Urinary bladder (tissue), 4 donors: Measurements from ENCODE around the gene QSOX1. TPM values are rescaled to one million over a fixed set of nuclear protein-coding genes. Genes with fewer than 3 reads are reported as not detected.

ENCODE experiments used
- DNase-seq: peaks from one replicate; pipeline ENCODE4 v3.0.0-alpha.2; 2015; ENCODE audit errors: extremely low spot score
- H3K27ac ChIP-seq: one replicate; pipeline ENCODE4 v1.5.1; 2013; ENCODE audit warnings: low read depth, mild to moderate bottlenecking, moderate library complexity
- H3K36me3 ChIP-seq: one replicate; pipeline ENCODE4 v1.6.1; 2013; ENCODE audit warnings: mild to moderate bottlenecking, moderate library complexity; ENCODE audit not compliant: insufficient read depth
- H3K4me1 ChIP-seq: one replicate; pipeline ENCODE4 v1.6.1; 2013; ENCODE audit warnings: mild to moderate bottlenecking, moderate library complexity; ENCODE audit not compliant: insufficient read depth
- H3K4me3 ChIP-seq: one replicate; pipeline ENCODE4 v1.5.1; 2013; ENCODE audit warnings: low read depth, low read length
- WGBS: extraction: QIAGEN DNeasy Blood & Tissue Kit; methylation state at CpG from one replicate; pipeline ENCODE4 v1.1.7; 2013; 5-methylcytosine and 5-hydroxymethylcytosine counted together
- polyA plus RNA-seq: library from polyadenylated mRNA; stranded (reverse); fragments of 200-250 nt; gene quantifications from one replicate; pipeline ENCODE4 v1.2.3, GENCODE V29; 2013
- total RNA-seq: library from RNA; depleted of rRNA; stranded (reverse); fragments of >200 nt; gene quantifications from one replicate; pipeline ENCODE4 v1.2.3, GENCODE V29; 2014
- donor health status: healthy with polysubstance abuse.
- donor health status: healthy.

The QSOX1 gene
- total and polyA plus RNA-seq, 2 donors: 137 to 217 TPM

- Histone ChIP-seq H3K4me1 (no peaks in the 10 kb centered on the region), H3K27ac (no peak overlapping the region), H3K36me3 (no peaks in the 10 kb centered on the region), H3K4me3 (no peak overlapping the region)
- whole genome bisulfite sequencing: 67% methylated on average over 2 of the region's 2 CpGs
- no peak for DNase-seq
These were observed 2.0 kb downstream of the QSOX1 start for GRCh38 chr1:180156631-180157091.

- WGBS: 79% methylated on average over 4 of the region's 4 CpGs
- no peak overlapping the region for H3K4me3 ChIP-seq
- no peaks in the 10 kb centered on the region for H3K4me1 ChIP-seq
- no peak overlapping the region for H3K27ac ChIP-seq
- H3K36me3 ChIP-seq: no peaks in the 10 kb centered on the region
- no peak for DNase-seq
These were observed 2.4 kb downstream of the QSOX1 start for GRCh38 chr1:180157108-180157507.

GRCh38 chr1:180157576-180158057, 2.9 kb downstream of the QSOX1 start:
- no peak overlapping the region for H3K27ac ChIP-seq
- H3K4me1 ChIP-seq: no peaks in the 10 kb centered on the region
- 87% methylated on average over 3 of the region's 3 CpGs for WGBS
- no peak overlapping the region for H3K4me3 ChIP-seq
- H3K36me3 ChIP-seq: no peaks in the 10 kb centered on the region
- no peak for DNase-seq

GRCh38 chr1:180158149-180159147, 3.8 kb downstream of the QSOX1 start:
- Histone ChIP-seq H3K36me3 (no peaks in the 10 kb centered on the region), H3K27ac (no peak overlapping the region), H3K4me1 (no peaks in the 10 kb centered on the region), H3K4me3 (no peak overlapping the region)
- WGBS: 84% methylated on average over 16 of the region's 16 CpGs
- no peak for DNase-seq

- WGBS: 94% methylated on average over 1 of the region's 1 CpG
- Histone ChIP-seq H3K27ac (no peak overlapping the region), H3K4me1 (peaks cover 2% of the 10 kb centered on the region), H3K36me3 (no peaks in the 10 kb centered on the region), H3K4me3 (no peak overlapping the region)
- DNase-seq: no peak
These were observed 5.7 kb downstream of the QSOX1 start for GRCh38 chr1:180160357-180160756.

- peaks cover 2% of the 10 kb centered on the region for H3K4me1 ChIP-seq
- H3K4me3 ChIP-seq: no peak overlapping the region
- no peak overlapping the region for H3K27ac ChIP-seq
- DNase-seq: no peak
- WGBS: 65% methylated on average over 2 of the region's 2 CpGs
- no peaks in the 10 kb centered on the region for H3K36me3 ChIP-seq
These were observed 8.4 kb downstream of the QSOX1 start for GRCh38 chr1:180163041-180163440.

GRCh38 chr1:180165096-180165495, 10.4 kb downstream of the QSOX1 start:
- DNase-seq: no peak
- H3K36me3 ChIP-seq: no peaks in the 10 kb centered on the region
- H3K4me3 ChIP-seq: no peak overlapping the region
- no peak overlapping the region for H3K27ac ChIP-seq
- WGBS: 78% methylated on average over 2 of the region's 2 CpGs
- peaks cover 2% of the 10 kb centered on the region for H3K4me1 ChIP-seq

- H3K4me1 ChIP-seq: peaks cover 2% of the 10 kb centered on the region
- no peaks in the 10 kb centered on the region for H3K36me3 ChIP-seq
- DNase-seq: no peak
- H3K27ac ChIP-seq: no peak overlapping the region
- no peak overlapping the region for H3K4me3 ChIP-seq
- WGBS: 90% methylated on average over 12 of the region's 12 CpGs
These were observed 11.1 kb downstream of the QSOX1 start for GRCh38 chr1:180165509-180166435.

- WGBS: 76% methylated on average over 5 of the region's 5 CpGs
- H3K27ac ChIP-seq: no peak overlapping the region
- H3K36me3 ChIP-seq: no peaks in the 10 kb centered on the region
- H3K4me3 ChIP-seq: no peak overlapping the region
- no peak for DNase-seq
- peaks cover 2% of the 10 kb centered on the region for H3K4me1 ChIP-seq
These were observed 11.7 kb downstream of the QSOX1 start for GRCh38 chr1:180166436-180166800.

GRCh38 chr1:180167021-180167701, 12.5 kb downstream of the QSOX1 start:
- Histone ChIP-seq H3K4me1 (peaks cover 2% of the 10 kb centered on the region), H3K27ac (no peak overlapping the region), H3K4me3 (no peak overlapping the region), H3K36me3 (no peaks in the 10 kb centered on the region)
- no peak for DNase-seq
- 55% methylated on average over 8 of the region's 8 CpGs for whole genome bisulfite sequencing

- Histone ChIP-seq H3K27ac (peak overlapping the region; percentile 61), H3K4me1 (peaks cover 2% of the 10 kb centered on the region), H3K36me3 (no peaks in the 10 kb centered on the region), H3K4me3 (no peak overlapping the region)
- WGBS: 79% methylated on average over 13 of the region's 13 CpGs
- no peak for DNase-seq
These were observed 13.2 kb downstream of the QSOX1 start for GRCh38 chr1:180167721-180168467.

GRCh38 chr1:180168786-180169639, 14.3 kb downstream of the QSOX1 start:
- H3K4me3 ChIP-seq: no peak overlapping the region
- H3K27ac ChIP-seq: no peak overlapping the region
- H3K4me1 ChIP-seq: peaks cover 2% of the 10 kb centered on the region
- no peaks in the 10 kb centered on the region for H3K36me3 ChIP-seq
- 65% methylated on average over 12 of the region's 12 CpGs for WGBS
- DNase-seq: peak; percentile 32
